GM12878 (cell line): ENCODE measurements around the gene TCF7. TPM values are rescaled to one million over a fixed set of nuclear protein-coding genes. Genes with fewer than 3 reads are reported as not detected.
A peak's percentile ranks its signal among the peaks of the same experiment; 100 is the strongest.

Source experiments
- ATAC-seq: fragments of 200-7000 bp; cut with Tn5 transposase; 3 replicates; pipeline ENCODE4 v1.9.1; 2020; ENCODE audit warnings: mild to moderate bottlenecking, moderate library complexity
- BruUV-seq: library from RNA; stranded (reverse); fragments of 400-500 nt; replicated peaks from 2 replicates; lab custom pipeline; 2021; lab: Mats Ljungman, UMichigan
- CTCF ChIA-PET: fragments of 300-600 bp; sonication (Branson Sonifier 250); formaldehyde crosslinking; extraction: SDS; loops from one replicate; lab custom pipeline; 2021; ENCODE audit warnings: inconsistent platforms; lab: Yijun Ruan, JAX
- POLR2A ChIA-PET: fragments of 350-600 bp; formaldehyde crosslinking; extraction: SDS; loops from one replicate; lab custom pipeline; 2021; ENCODE audit warnings: inconsistent platforms; lab: Charles Lee
- RAD21 ChIA-PET: fragments of 300-600 bp; sonication (Branson Sonifier 250); formaldehyde crosslinking; loops from one replicate; lab custom pipeline; 2023; ENCODE audit warnings: antibody characterized with exemption; ENCODE audit not compliant: unreplicated experiment; lab: Charles Lee
- SMC1A ChIA-PET: fragments of 300-600 bp; sonication (Branson Sonifier 250); formaldehyde crosslinking; loops from one replicate; lab custom pipeline; 2023; ENCODE audit not compliant: unreplicated experiment, uncharacterized antibody; lab: Charles Lee
- DNase-seq: peaks from one replicate; pipeline ENCODE4 v3.0.0-alpha.2; 2011; ENCODE audit warnings: low read depth, low spot score
- FAIRE-seq: peaks from 3 replicates; lab custom pipeline; 2011; peaks lifted over from hg19 to GRCh38; lab: Jason Lieb, UNC
- H2AFZ ChIP-seq: 2 replicates; pipeline ENCODE4 v1.6.0; 2011; ENCODE audit warnings: low read depth, low read length, control low read depth; ENCODE audit not compliant: control insufficient read depth
- H3K27ac ChIP-seq: 2 replicates; pipeline ENCODE4 v1.5.1; 2011; ENCODE audit warnings: control low read depth; ENCODE audit not compliant: control insufficient read depth, insufficient read depth
- H3K27me3 ChIP-seq, 2 experiments: replicated peaks in 1 of 2; 2 replicates each; pipeline versions ENCODE4 v1.6.0 to v1.6.1; 2011; ENCODE audit warnings: low read length in 1 of 2; ENCODE audit not compliant: control insufficient read depth in 2 of 2, insufficient read depth in 2 of 2
- H3K36me3 ChIP-seq, 2 experiments: 2 replicates each; pipeline ENCODE4 v1.5.1; 2011; ENCODE audit warnings: low read length in 1 of 2; ENCODE audit not compliant: control insufficient read depth in 2 of 2, insufficient read depth in 2 of 2
- H3K4me1 ChIP-seq: 2 replicates; pipeline ENCODE4 v1.6.1; 2011; ENCODE audit warnings: mild to moderate bottlenecking, low read length, moderate library complexity, mixed read lengths; ENCODE audit not compliant: control insufficient read depth, insufficient read depth
- H3K4me2 ChIP-seq: 2 replicates; pipeline ENCODE4 v1.6.0; 2011; ENCODE audit warnings: control low read depth; ENCODE audit not compliant: control insufficient read depth, insufficient read depth
- H3K4me3 ChIP-seq: fragments of 200-600 bp; sonication (generic); 2 replicates; pipeline ENCODE4 v1.5.1; 2016
- H3K79me2 ChIP-seq: 2 replicates; pipeline ENCODE4 v1.6.0; 2011; ENCODE audit warnings: low read length; ENCODE audit not compliant: control insufficient read depth, insufficient read depth
- H3K9ac ChIP-seq: 2 replicates; pipeline ENCODE4 v1.8.0; 2011; ENCODE audit warnings: low read length, control low read depth, mixed read lengths; ENCODE audit not compliant: control insufficient read depth, insufficient read depth
- H3K9me3 ChIP-seq: replicated peaks from 3 replicates; pipeline ENCODE4 v1.5.1; 2011; ENCODE audit warnings: mild to moderate bottlenecking, low read length; ENCODE audit not compliant: control insufficient read depth, insufficient read depth
- H4K20me1 ChIP-seq: 2 replicates; pipeline ENCODE4 v1.6.0; 2011; ENCODE audit not compliant: control insufficient read depth, insufficient read depth
- ASH2L ChIP-seq: fragments of 300-600, 200-600 bp; sonication (generic); IDR thresholded peaks from 2 replicates; pipeline ENCODE4 v1.6.1; 2017; ENCODE audit warnings: low read depth, mild to moderate bottlenecking, borderline replicate concordance
- ATF2 ChIP-seq: IDR thresholded peaks from 2 replicates; pipeline ENCODE4 v1.6.1; 2012; ENCODE audit warnings: low read length, inconsistent platforms
- BCL3 ChIP-seq: IDR thresholded peaks from 2 replicates; pipeline ENCODE4 v1.6.1; 2011; ENCODE audit warnings: borderline replicate concordance, low read depth, mild to moderate bottlenecking, moderate library complexity, low read length; ENCODE audit not compliant: insufficient read depth, poor library complexity, severe bottlenecking
- CHD1 ChIP-seq: IDR thresholded peaks from 2 replicates; pipeline ENCODE4 v1.6.1; 2012; ENCODE audit warnings: low read depth, low read length, improper control_type of control experiment
- E2F4 ChIP-seq: IDR thresholded peaks from 2 replicates; pipeline ENCODE4 v1.6.1; 2012; ENCODE audit warnings: low read depth, low read length, improper control_type of control experiment
- HDAC2 ChIP-seq: fragments of 200-600 bp; sonication (generic); IDR thresholded peaks from 2 replicates; pipeline ENCODE4 v1.6.1; 2017
- KAT2A ChIP-seq: conservative IDR thresholded peaks from 2 replicates; pipeline ENCODE4 v1.6.1; 2011; ENCODE audit warnings: low read depth, low read length; ENCODE audit not compliant: control insufficient read depth
- MAX ChIP-seq: IDR thresholded peaks from 2 replicates; pipeline ENCODE4 v1.6.1; 2012; ENCODE audit warnings: low read depth, low read length, improper control_type of control experiment
- NKRF ChIP-seq: fragments of 450-650 bp; conservative IDR thresholded peaks from 2 replicates; pipeline ENCODE4 v1.6.1; 2017; ENCODE audit warnings: mild to moderate bottlenecking, moderate library complexity
- POLR2AphosphoS5 ChIP-seq: IDR thresholded peaks from 2 replicates; pipeline ENCODE4 v1.6.1; 2011; ENCODE audit warnings: mild to moderate bottlenecking, low read length, inconsistent platforms
- SMAD1 ChIP-seq: fragments of 450-650 bp; IDR thresholded peaks from 2 replicates; pipeline ENCODE4 v1.6.1; 2018; ENCODE audit warnings: mild to moderate bottlenecking, low read depth; ENCODE audit not compliant: partially characterized antibody
- SMAD5 ChIP-seq: IDR thresholded peaks from 2 replicates; pipeline ENCODE4 v1.6.1; 2016; ENCODE audit warnings: antibody characterized with exemption, low read depth
- SPI1 ChIP-seq: IDR thresholded peaks from 2 replicates; pipeline ENCODE4 v1.6.1; 2011; ENCODE audit warnings: low read depth, mild to moderate bottlenecking, low read length, moderate library complexity, borderline replicate concordance; ENCODE audit not compliant: insufficient read depth
- SRF ChIP-seq, 2 experiments: IDR thresholded peaks; 2 replicates each; pipeline ENCODE4 v1.6.1; 2011; ENCODE audit warnings: low read depth in 2 of 2, low read length in 2 of 2, mild to moderate bottlenecking in 1 of 2, moderate library complexity in 1 of 2
- SUPT20H ChIP-seq: IDR thresholded peaks from 2 replicates; pipeline ENCODE4 v1.6.1; 2011; ENCODE audit warnings: low read depth, mild to moderate bottlenecking, low read length, moderate library complexity, borderline replicate concordance; ENCODE audit not compliant: control insufficient read depth
- TCF12 ChIP-seq: IDR thresholded peaks from 2 replicates; pipeline ENCODE4 v1.6.1; 2011; ENCODE audit warnings: low read depth, mild to moderate bottlenecking, low read length
- WGBS: methylation state at CpG from one replicate; pipeline ENCODE4 v1.1.6; 2016; ENCODE audit warnings: low lambda C conversion rate; ENCODE audit not compliant: insufficient replicate concordance, insufficient coverage; ENCODE audit errors: missing lambda C conversion rate; 5-methylcytosine and 5-hydroxymethylcytosine counted together
- in situ Hi-C: fragments of 300-500 bp; cut with MboI; formaldehyde crosslinking; loops from 9 replicates; pipeline ENCODE4 v1.14.3; 2018; ENCODE audit warnings: mixed read lengths
- intact Hi-C: fragments of 100-400 bp; cut with micrococcal nuclease; formaldehyde crosslinking; loops from one replicate; pipeline ENCODE4 v1.14.2; 2022; ENCODE audit not compliant: unreplicated experiment
- polyA plus RNA-seq, 11 experiments: library from polyadenylated mRNA; depleted of rRNA in 4 of 11; unstranded in 6 of 11; stranded (reverse) in 5 of 11; fragments of >200 nt; fragmentation: Nextera tagmentation in 4 of 11; fragmentation: Illumina TruSeq in 1 of 11; extraction: Ambion mirVana in 4 of 11; extraction: Trizol in 1 of 11; gene quantifications; 1 replicate in 1 of 11; 2 replicates in 10 of 11; pipeline versions ENCODE4 v1.2.1 to v1.2.3, GENCODE V29; 2011 to 2016; ENCODE audit warnings: inconsistent platforms in 2 of 11, missing spikeins in 2 of 11, low read depth in 1 of 11
- total RNA-seq, 4 experiments: library from RNA; depleted of rRNA in 3 of 4; stranded (reverse); fragments of >200 nt in 3 of 4; fragmentation: Illumina TruSeq in 1 of 4; extraction: Trizol in 1 of 4; gene quantifications; 2 replicates each; pipeline versions ENCODE4 v1.2.1 to v1.2.3, GENCODE V29; 2013 to 2021

The TCF7 gene
- total and polyA plus RNA-seq, 10 of the 15 experiments (the other 5 are each of a cell fraction or from before 2014, with no cell fraction given): 10.0 to 60.2 (median 23.6) TPM

GRCh38 chr5:134101686-134102439, 12.6 kb upstream of the TCF7 start:
- Histone ChIP-seq H3K27me3 (no peaks in the 10 kb centered on the region), H2AFZ (no peak overlapping the region; the same call in 1 of the 2 replicates), H3K27ac (peak overlapping the region; percentile 95), H3K4me3 (peak overlapping the region; percentile 28; the same call in 1 of the 2 replicates), H3K4me2 (peak overlapping the region; percentile 39), H3K9ac (peak overlapping the region; percentile 5; the same call in 1 of the 2 replicates), H3K9me3 (no peaks in the 10 kb centered on the region), H3K4me1 (peaks cover 70% of the 10 kb centered on the region), H4K20me1 (peaks cover 2% of the 10 kb centered on the region; the same call in 1 of the 2 replicates), H3K79me2 (peaks cover 3% of the 10 kb centered on the region; the same call in 1 of the 2 replicates), H3K36me3 (no peaks in the 10 kb centered on the region)
- RAD21 ChIA-PET: interaction anchor here (0.6 to 4.4 kb wide), 9 partner anchors 33 to 188 kb away, joined by 3 to 30 read pairs (median 6); no protein-coding TSS in a partner anchor
- CTCF ChIA-PET: interaction anchor here (0.9 to 6.6 kb wide), 15 partner anchors 10 to 98 kb away, joined by 3 to 112 read pairs (median 10); partner anchors contain the start of gene TCF7
- in situ Hi-C loops: loop anchor here (5.0 kb wide), 1 partner anchor 35 kb away; no protein-coding TSS in a partner anchor
- FAIRE-seq (no peak), DNase-seq (peak; percentile 43), ATAC-seq (peak; percentile 40)
- intact Hi-C loops: no loop called here
- SMC1A ChIA-PET: interaction anchor here (0.5 to 8.4 kb wide), 10 partner anchors 13 to 1076 kb away, joined by 3 to 177 read pairs (median 16); partner anchors contain the start of gene TCF7
- BruUV-seq: no TSS peak
- POLR2A ChIA-PET: interaction anchor here (0.6 to 11.2 kb wide), 5 partner anchors 28 to 788 kb away, joined by 3 to 81 read pairs (median 37); no protein-coding TSS in a partner anchor
- 28% methylated on average over 20 of the region's 20 CpGs for WGBS
- no peak for TF ChIP-seq BCL3
- no peak for TF ChIP-seq SPI1
- TF ChIP-seq NKRF: no peak
- peak; percentile 71; the same call in 1 of the 2 replicates for TF ChIP-seq POLR2AphosphoS5
- TF ChIP-seq TCF12: peak; percentile 87
- TF ChIP-seq KAT2A: no peak
- TF ChIP-seq ASH2L: no peak
- no peak for TF ChIP-seq SMAD5
- TF ChIP-seq CHD1: no peak
- no peak for TF ChIP-seq SUPT20H
- no peak for TF ChIP-seq SMAD1
- TF ChIP-seq SRF (IDR thresholded peaks at IDR 0.05; ENCODE audit: low read depth in 2 of 2, low read length in 2 of 2): 0 out of 4 replicates have a peak, but pooled peaks of 1 of the 2 experiments have one; percentile 22
- TF ChIP-seq HDAC2: no peak
- no peak for TF ChIP-seq ATF2
- TF ChIP-seq E2F4: no peak
- no peak for TF ChIP-seq MAX
